HepG2 (cell line): ENCODE measurements around the gene TMEM39A. TPM values are rescaled to one million over a fixed set of nuclear protein-coding genes. Genes with fewer than 3 reads are reported as not detected.
A peak's percentile ranks its signal among the peaks of the same experiment; 100 is the strongest.

Source experiments
- ATAC-seq: fragments of 200-7000 bp; cut with Tn5 transposase; 3 replicates; pipeline ENCODE4 v1.9.1; 2020; ENCODE audit warnings: mild to moderate bottlenecking, moderate library complexity
- BruUV-seq: library from RNA; stranded (reverse); fragments of 400-500 nt; replicated peaks from 2 replicates; lab custom pipeline; 2021; lab: Mats Ljungman, UMichigan
- CTCF ChIA-PET: fragments of 300-600 bp; formaldehyde crosslinking; extraction: SDS; loops from one replicate; lab custom pipeline; 2021; ENCODE audit warnings: low total read pairs, inconsistent platforms, low intra/inter-chr PET ratio; lab: Yijun Ruan, JAX
- POLR2A ChIA-PET: fragments of 350-600 bp; sonication (Branson Sonifier 250); formaldehyde crosslinking; loops from one replicate; lab custom pipeline; 2020; ENCODE audit warnings: antibody characterized with exemption, inconsistent platforms; lab: Yijun Ruan, JAX
- DNase-seq: peaks from one replicate; pipeline ENCODE4 v3.0.0-alpha.2; 2015; ENCODE audit warnings: low spot score
- FAIRE-seq: peaks from 3 replicates; lab custom pipeline; 2011; peaks lifted over from hg19 to GRCh38; lab: Jason Lieb, UNC
- H2AFZ ChIP-seq: one replicate; pipeline ENCODE4 v1.6.1; 2011; ENCODE audit warnings: low read length, inconsistent platforms
- H3K27ac ChIP-seq: fragments of 300-600 bp; 3 replicates; pipeline ENCODE4 v1.8.0; 2011; ENCODE audit warnings: mixed run types, mild to moderate bottlenecking, mixed read lengths, low read length, inconsistent platforms; ENCODE audit not compliant: insufficient read depth; ENCODE audit errors: extremely low read length
- H3K27me3 ChIP-seq, 2 experiments: fragments of 200-600 bp in 1 of 2; 2 replicates in 1 of 2; 3 replicates in 1 of 2; pipeline versions ENCODE4 v1.6.0 to v1.8.0; 2011; ENCODE audit warnings: low read length in 2 of 2, mild to moderate bottlenecking in 2 of 2, moderate library complexity in 2 of 2, inconsistent platforms in 1 of 2; ENCODE audit not compliant: insufficient read depth in 2 of 2, control insufficient read depth in 1 of 2
- H3K36me3 ChIP-seq, 2 experiments: fragments of 200-600 bp in 1 of 2; replicated peaks in 1 of 2; 2 replicates in 1 of 2; 3 replicates in 1 of 2; pipeline versions ENCODE4 v1.5.1 to v1.8.0; 2011; ENCODE audit warnings: low read length in 2 of 2, inconsistent platforms in 1 of 2; ENCODE audit not compliant: insufficient read depth in 2 of 2, control insufficient read depth in 1 of 2
- H3K4me1 ChIP-seq: 2 replicates; pipeline ENCODE4 v1.5.1; 2012; ENCODE audit warnings: low read length, inconsistent platforms; ENCODE audit not compliant: insufficient read depth
- H3K4me2 ChIP-seq: 2 replicates; pipeline ENCODE4 v1.6.0; 2011; ENCODE audit warnings: low read depth, low read length, inconsistent platforms
- H3K4me3 ChIP-seq, 3 experiments: fragments of 200-600 bp in 1 of 3; sonication (generic), shearing (Covaris generic) in 1 of 3; replicated peaks in 1 of 3; 2 replicates each; pipeline ENCODE4 v1.5.1; 2011 to 2016; ENCODE audit warnings: low read length in 3 of 3, inconsistent platforms in 2 of 3, low read depth in 2 of 3, mild to moderate bottlenecking in 2 of 3, control low read depth in 1 of 3, mixed read lengths in 1 of 3; ENCODE audit not compliant: insufficient read depth in 1 of 3
- H3K79me2 ChIP-seq: one replicate; pipeline ENCODE4 v1.6.1; 2011; ENCODE audit warnings: low read length, inconsistent platforms; ENCODE audit not compliant: insufficient read depth
- H3K9ac ChIP-seq: 2 replicates; pipeline ENCODE4 v1.6.0; 2011; ENCODE audit warnings: mild to moderate bottlenecking, low read depth, low read length, inconsistent platforms; ENCODE audit not compliant: insufficient read depth
- H3K9me3 ChIP-seq: 2 replicates; pipeline ENCODE4 v1.5.1; 2012; ENCODE audit warnings: mild to moderate bottlenecking, low read length
- H4K20me1 ChIP-seq: 2 replicates; pipeline ENCODE4 v1.6.0; 2011; ENCODE audit warnings: inconsistent platforms, mild to moderate bottlenecking, low read length, moderate library complexity; ENCODE audit not compliant: insufficient read depth
- ARNTL ChIP-seq: sonication (generic); formaldehyde crosslinking; IDR thresholded peaks from 2 replicates; pipeline ENCODE4 v1.4.0; 2020; ENCODE audit warnings: mild to moderate bottlenecking, missing genetic modification reagents
- ATF6 ChIP-seq: sonication (generic); formaldehyde crosslinking; conservative IDR thresholded peaks from 2 replicates; pipeline ENCODE4 v1.4.0; 2020; ENCODE audit warnings: missing genetic modification reagents
- CHD4 ChIP-seq: fragments of 200-600 bp; sonication (generic); IDR thresholded peaks from 2 replicates; pipeline ENCODE4 v1.7.0; 2017; ENCODE audit warnings: mild to moderate bottlenecking, low read length, borderline replicate concordance
- ELK4 ChIP-seq: sonication (generic); formaldehyde crosslinking; IDR thresholded peaks from 2 replicates; pipeline ENCODE4 v1.9.0; 2021; ENCODE audit warnings: missing genetic modification reagents, borderline replicate concordance
- EP300 ChIP-seq, 3 experiments: sonication (generic) in 1 of 3; formaldehyde crosslinking in 1 of 3; IDR thresholded peaks; 2 replicates each; pipeline versions ENCODE4 v1.5.1 to v1.6.1; 2011 to 2020; ENCODE audit warnings: low read depth in 2 of 3, low read length in 2 of 3, borderline replicate concordance in 1 of 3, improper control_type of control experiment in 1 of 3, mild to moderate bottlenecking in 1 of 3, missing genetic modification reagents in 1 of 3, moderate library complexity in 1 of 3
- GATA4 ChIP-seq: sonication (generic); IDR thresholded peaks from 2 replicates; pipeline ENCODE4 v1.6.1; 2016; ENCODE audit warnings: antibody characterized with exemption, low read depth, borderline replicate concordance
- MAFK ChIP-seq, 2 experiments: IDR thresholded peaks in 1 of 2; conservative IDR thresholded peaks in 1 of 2; 2 replicates each; pipeline ENCODE4 v1.6.1; 2011; ENCODE audit warnings: improper control_type of control experiment in 2 of 2, low read length in 2 of 2
- MZF1 ChIP-seq: sonication (generic); formaldehyde crosslinking; IDR thresholded peaks from 2 replicates; pipeline ENCODE4 v1.8.1; 2023; ENCODE audit warnings: mild to moderate bottlenecking, missing genetic modification reagents, borderline replicate concordance
- TBX2 ChIP-seq: sonication (generic); formaldehyde crosslinking; IDR thresholded peaks from 2 replicates; pipeline ENCODE4 v1.5.0; 2020; ENCODE audit warnings: missing genetic modification reagents, mild to moderate bottlenecking, borderline replicate concordance
- ZNF234 ChIP-seq: sonication (generic); formaldehyde crosslinking; conservative IDR thresholded peaks from 2 replicates; pipeline ENCODE4 v1.5.1; 2020; ENCODE audit warnings: mild to moderate bottlenecking, missing genetic modification reagents
- ZNF343 ChIP-seq: sonication (generic); formaldehyde crosslinking; IDR thresholded peaks from 2 replicates; pipeline ENCODE4 v1.4.0; 2020; ENCODE audit warnings: mild to moderate bottlenecking, missing genetic modification reagents
- ZNF441 ChIP-seq: sonication (generic); formaldehyde crosslinking; IDR thresholded peaks from 2 replicates; pipeline ENCODE4 v1.7.0; 2021; ENCODE audit warnings: missing genetic modification reagents, borderline replicate concordance
- ZNF451 ChIP-seq: sonication (generic); formaldehyde crosslinking; IDR thresholded peaks from 2 replicates; pipeline ENCODE4 v1.5.0; 2020; ENCODE audit warnings: mild to moderate bottlenecking, missing genetic modification reagents
- ZNF609 ChIP-seq: sonication (generic); formaldehyde crosslinking; IDR thresholded peaks from 2 replicates; pipeline ENCODE4 v1.4.0; 2020; ENCODE audit warnings: mild to moderate bottlenecking, missing genetic modification reagents, borderline replicate concordance
- WGBS: methylation state at CpG from one replicate; pipeline ENCODE4 v1.1.6; 2017; ENCODE audit warnings: low lambda C conversion rate; 5-methylcytosine and 5-hydroxymethylcytosine counted together
- in situ Hi-C: cut with HindIII; loops from 2 replicates; pipeline ENCODE4 v1.10.0; 2017; ENCODE audit warnings: low pct_unique_long_range_greater_than_20kb; ENCODE audit not compliant: extremely low pct_ligation_motif_present
- intact Hi-C: fragments of 100-400 bp; cut with micrococcal nuclease; formaldehyde crosslinking; loops from one replicate; pipeline ENCODE4 v1.10.0; 2022; ENCODE audit not compliant: unreplicated experiment
- polyA plus RNA-seq, 8 experiments: library from polyadenylated mRNA; depleted of rRNA in 3 of 8; stranded (reverse) in 7 of 8; unstranded in 1 of 8; fragments of >200 nt; fragmentation: Illumina TruSeq in 4 of 8; extraction: Trizol in 4 of 8; gene quantifications; 2 replicates each; pipeline versions ENCODE4 v1.2.1 to v1.2.3, GENCODE V29; 2011 to 2016; ENCODE audit warnings: low read depth in 4 of 8, missing spikeins in 1 of 8, mixed read lengths in 1 of 8; ENCODE audit not compliant: insufficient read depth in 1 of 8
- total RNA-seq, 5 experiments: library from RNA; depleted of rRNA; stranded (reverse); fragments of >200 nt; fragmentation: Illumina TruSeq; extraction: Trizol; gene quantifications; 2 replicates each; pipeline ENCODE4 v1.2.3, GENCODE V29; 2016; ENCODE audit warnings: low read depth in 1 of 5

The TMEM39A gene
- total and polyA plus RNA-seq, 2 of the 13 experiments (the other 11 are each of a cell fraction or from before 2014, with no cell fraction given), result 55.8 to 64.9 TPM

GRCh38 chr3:119433613-119434325 lies 29.6 kb downstream of the TMEM39A start (continued):
- TF ChIP-seq EP300 (IDR thresholded peaks at IDR 0.05; ENCODE audit: low read depth in 2 of 2, low read length in 2 of 2), result no peak
- TF ChIP-seq EP300 (CRISPR knock-in tag; IDR thresholded peaks at IDR 0.05; ENCODE audit: borderline replicate concordance), result no peak
- no peak for TF ChIP-seq ZNF441 (CRISPR knock-in tag)
- no peak for TF ChIP-seq CHD4
- TF ChIP-seq ARNTL (CRISPR knock-in tag), result no peak
- TF ChIP-seq, all 625 proteins: peak for 0

- H4K20me1 ChIP-seq, result no peaks in the 10 kb centered on the region
- 78% methylated on average over 1 of the region's 1 CpG for WGBS
- H3K79me2 ChIP-seq, result no peaks in the 10 kb centered on the region
- FAIRE-seq, result no peak
- no peak overlapping the region for H3K4me3 ChIP-seq
- DNase-seq, result peak; percentile 20
- intact Hi-C loops (no loop called here), in situ Hi-C loops (no loop called here)
- H3K27me3 ChIP-seq, result no peaks in the 10 kb centered on the region
- H2AFZ ChIP-seq, result no peak overlapping the region
- BruUV-seq, result no TSS peak
- ChIA-PET CTCF (no interaction called here), POLR2A (no interaction called here)
- H3K36me3 ChIP-seq, result peaks cover 8 to 30% of the 10 kb centered on the region in 2 experiments
- peaks cover 43% of the 10 kb centered on the region for H3K9me3 ChIP-seq
- H3K9ac ChIP-seq, result no peak overlapping the region
- peak; percentile 39; the same call in 2 of the 3 replicates for ATAC-seq
- no peak overlapping the region for H3K4me2 ChIP-seq
- H3K4me1 ChIP-seq, result no peaks in the 10 kb centered on the region
- H3K27ac ChIP-seq, result no peak overlapping the region
- TF ChIP-seq MAFK (conservative IDR thresholded peaks at IDR 0.05 in 1 of 2, IDR thresholded peaks at IDR 0.05 in 1 of 2; ENCODE audit: low read length in 2 of 2), result no peak
- no peak for TF ChIP-seq ATF6 (CRISPR knock-in tag)
- no peak for TF ChIP-seq ZNF609 (CRISPR knock-in tag)
- no peak for TF ChIP-seq ZNF343 (CRISPR knock-in tag)
- TF ChIP-seq ELK4 (CRISPR knock-in tag), result no peak
- no peak for TF ChIP-seq ZNF234 (CRISPR knock-in tag)
- no peak for TF ChIP-seq MZF1
- TF ChIP-seq ZNF451, result no peak
- TF ChIP-seq GATA4, result no peak
- no peak for TF ChIP-seq TBX2 (CRISPR knock-in tag)
Measured at GRCh38 chr3:119428538-119428937, 34.9 kb downstream of the TMEM39A start.
